Measurements from ENCODE around the gene ADAMTS2. TPM values are rescaled to one million over a fixed set of nuclear protein-coding genes. Genes with fewer than 3 reads are reported as not detected.
A peak's percentile ranks its signal among the peaks of the same experiment; 100 is the strongest.

The ADAMTS2 gene
- total and polyA plus RNA-seq, 12 donors, result 4.3 to 70.3 (median 22.4) TPM

- intact Hi-C loops (cut with DNase I), result no loop called here
- DNase-seq, result no peak
- 89 to 93% (median 91%) methylated on average over 8 to 19 of the region's 19 CpGs for WGBS, 4 donors
Measured at GRCh38 chr5:179122411-179123108, 222.7 kb downstream of the ADAMTS2 start.

GRCh38 chr5:179121667-179122111 lies 223.6 kb downstream of the ADAMTS2 start:
- no peak for TF ChIP-seq POLR2A (IDR thresholded peaks at IDR 0.05)
- intact Hi-C loops (cut with DNase I), result no loop called here
- H3K27ac ChIP-seq, result no peak overlapping the region
- H3K36me3 ChIP-seq (replicated peaks in 1 of 2), result peaks cover 0 to 4% of the 10 kb centered on the region in 2 donors
- H3K9me3 ChIP-seq (replicated peaks in 1 of 3), result no peaks in the 10 kb centered on the region
- DNase-seq, result no peak
- H3K4me3 ChIP-seq, result no peak overlapping the region
- no peaks in the 10 kb centered on the region for H3K27me3 ChIP-seq
- no peaks in the 10 kb centered on the region for H3K4me1 ChIP-seq (replicated peaks in 1 of 2)
- WGBS, 4 donors, result 86 to 94% (median 93%) methylated on average over 19 to 25 of the region's 25 CpGs

More at GRCh38 chr5:179122411-179123108, 222.7 kb downstream of the ADAMTS2 start:
- Histone ChIP-seq H3K9me3 (replicated peaks in 1 of 3) (no peaks in the 10 kb centered on the region), H3K36me3 (replicated peaks in 1 of 2) (peaks cover 0 to 4% of the 10 kb centered on the region in 2 donors), H3K4me1 (replicated peaks in 1 of 2) (no peaks in the 10 kb centered on the region), H3K27ac (no peak overlapping the region), H3K27me3 (no peaks in the 10 kb centered on the region), H3K4me3 (no peak overlapping the region)
- TF ChIP-seq POLR2A (IDR thresholded peaks at IDR 0.05) (no peak), CTCF (IDR thresholded peaks at IDR 0.05) (no peak)

DNA sequence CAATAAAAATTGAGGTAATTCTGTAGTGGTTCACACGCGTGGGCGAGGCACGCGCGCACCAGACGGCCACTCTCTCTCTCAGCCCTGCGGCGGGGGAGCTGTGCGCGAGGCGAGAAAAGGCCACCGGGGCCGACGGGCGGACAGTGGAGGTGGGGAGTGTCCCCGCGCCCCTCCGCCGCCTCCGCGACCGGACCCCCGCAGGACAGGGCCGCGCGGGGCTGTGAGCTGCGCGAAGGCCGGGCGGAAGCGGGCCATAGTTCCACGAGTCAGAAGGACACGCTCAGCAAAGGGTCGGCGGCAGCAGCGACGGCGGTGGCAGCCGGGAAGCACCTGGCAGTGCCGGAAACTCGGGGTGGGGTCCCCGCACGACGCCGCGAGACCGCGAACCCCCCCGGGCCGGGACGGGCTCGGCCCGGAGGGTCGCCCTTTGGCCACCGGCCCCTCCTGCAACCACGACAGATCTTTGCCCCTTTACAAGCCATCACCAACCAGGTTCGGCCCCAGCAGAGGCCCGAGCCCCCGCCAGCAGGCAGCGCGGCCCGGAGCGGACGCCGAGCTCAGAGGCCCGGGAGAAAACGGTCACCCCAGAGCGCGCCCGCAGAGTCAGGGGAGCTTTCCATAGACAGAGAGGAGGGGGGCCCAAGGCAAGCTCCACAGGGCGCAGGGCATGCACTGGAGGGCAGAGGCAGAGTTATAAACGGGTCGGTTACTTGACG lies 224.2 kb downstream of the ADAMTS2 start:
- Histone ChIP-seq H3K4me3 (no peak overlapping the region), H3K36me3 (replicated peaks in 1 of 2) (peaks cover 0 to 4% of the 10 kb centered on the region in 2 donors), H3K27ac (no peak overlapping the region), H3K9me3 (replicated peaks in 1 of 3) (no peaks in the 10 kb centered on the region), H3K27me3 (no peaks in the 10 kb centered on the region), H3K4me1 (replicated peaks in 1 of 2) (no peaks in the 10 kb centered on the region)
- TF ChIP-seq CTCF (IDR thresholded peaks at IDR 0.05) (no peak), POLR2A (IDR thresholded peaks at IDR 0.05) (no peak)
- intact Hi-C loops (cut with DNase I), result no loop called here
- DNase-seq, result peak in 2 of 7 donors; percentile 6 to 29
- 60 to 95% (median 87%) methylated on average over 36 to 75 of the region's 75 CpGs for WGBS, 4 donors

GRCh38 chr5:179120421-179120861 lies 224.8 kb downstream of the ADAMTS2 start:
- Histone ChIP-seq H3K4me1 (replicated peaks in 1 of 2) (no peaks in the 10 kb centered on the region), H3K9me3 (replicated peaks in 1 of 3) (no peaks in the 10 kb centered on the region), H3K36me3 (replicated peaks in 1 of 2) (peaks cover 0 to 4% of the 10 kb centered on the region in 2 donors), H3K27ac (no peak overlapping the region), H3K4me3 (no peak overlapping the region), H3K27me3 (no peaks in the 10 kb centered on the region)
- TF ChIP-seq CTCF (IDR thresholded peaks at IDR 0.05) (no peak), POLR2A (IDR thresholded peaks at IDR 0.05) (no peak)
- peak in 2 of 7 donors; percentile 14 to 29 for DNase-seq
- intact Hi-C loops (cut with DNase I), result no loop called here
- WGBS, 4 donors, result 84 to 93% (median 93%) methylated on average over 29 to 35 of the region's 35 CpGs
